Measurements from ENCODE around the gene ARFIP1.

DNA sequence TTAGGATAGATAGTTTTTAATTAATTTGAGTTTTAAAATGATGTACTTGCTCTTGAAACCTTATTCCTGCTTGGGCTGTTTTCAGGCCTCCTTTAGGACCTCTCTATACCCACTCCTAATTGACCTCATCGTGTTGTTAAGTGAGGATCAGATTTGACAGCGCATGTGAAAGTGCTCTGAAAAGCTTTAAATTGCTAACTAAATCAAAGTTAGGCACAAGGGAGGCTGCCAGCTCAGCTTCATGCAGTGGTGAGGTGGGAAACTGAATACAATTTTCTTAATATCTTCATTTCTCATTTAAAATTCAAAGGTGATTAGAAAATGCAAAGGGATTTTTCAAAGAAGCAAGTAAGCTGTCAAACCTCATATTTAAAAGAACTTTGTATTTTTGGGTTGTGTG is 176.4 kb downstream of the ARFIP1 start:
- TF ChIP-seq CTCF (IDR thresholded peaks at IDR 0.05) (no peak), EZH2 (IDR thresholded peaks at IDR 0.05) (no peak), EZH2phosphoT487 (IDR thresholded peaks at IDR 0.05) (no peak)

Measured in neural progenitor cell (in vitro differentiated cells).